Measurements from ENCODE around the gene ETDC.

GRCh38 chrX:135264206-135264605, 45.1 kb upstream of the ETDC start:
- TF ChIP-seq CTCF (conservative IDR thresholded peaks at IDR 0.05; ENCODE audit: low read depth in 2 of 2) (no peak), REST (IDR thresholded peaks at IDR 0.05; ENCODE audit: unreplicated experiment) (no peak), EZH2 (IDR thresholded peaks at IDR 0.05; ENCODE audit: low read depth, unreplicated experiment) (no peak), EZH2phosphoT487 (IDR thresholded peaks at IDR 0.05; ENCODE audit: unreplicated experiment) (no peak), POLR2AphosphoS5 (IDR thresholded peaks at IDR 0.05; ENCODE audit: low read depth) (no peak), JUNB (IDR thresholded peaks at IDR 0.05; ENCODE audit: unreplicated experiment) (no peak)

All from GM23338 (cell line).